ENCODE data around the gene EXOSC5.

- TF ChIP-seq, protein P1, sequence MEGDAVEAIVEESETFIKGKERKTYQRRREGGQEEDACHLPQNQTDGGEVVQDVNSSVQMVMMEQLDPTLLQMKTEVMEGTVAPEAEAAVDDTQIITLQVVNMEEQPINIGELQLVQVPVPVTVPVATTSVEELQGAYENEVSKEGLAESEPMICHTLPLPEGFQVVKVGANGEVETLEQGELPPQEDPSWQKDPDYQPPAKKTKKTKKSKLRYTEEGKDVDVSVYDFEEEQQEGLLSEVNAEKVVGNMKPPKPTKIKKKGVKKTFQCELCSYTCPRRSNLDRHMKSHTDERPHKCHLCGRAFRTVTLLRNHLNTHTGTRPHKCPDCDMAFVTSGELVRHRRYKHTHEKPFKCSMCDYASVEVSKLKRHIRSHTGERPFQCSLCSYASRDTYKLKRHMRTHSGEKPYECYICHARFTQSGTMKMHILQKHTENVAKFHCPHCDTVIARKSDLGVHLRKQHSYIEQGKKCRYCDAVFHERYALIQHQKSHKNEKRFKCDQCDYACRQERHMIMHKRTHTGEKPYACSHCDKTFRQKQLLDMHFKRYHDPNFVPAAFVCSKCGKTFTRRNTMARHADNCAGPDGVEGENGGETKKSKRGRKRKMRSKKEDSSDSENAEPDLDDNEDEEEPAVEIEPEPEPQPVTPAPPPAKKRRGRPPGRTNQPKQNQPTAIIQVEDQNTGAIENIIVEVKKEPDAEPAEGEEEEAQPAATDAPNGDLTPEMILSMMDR (IDR thresholded peaks at IDR 0.05), result no peak
- no peak for TF ChIP-seq POLR2A (IDR thresholded peaks at IDR 0.05)
These were observed 41.4 kb downstream of the EXOSC5 start for GRCh38 chr19:41355802-41356201.
